HepG2 (cell line): Measurements from ENCODE around the gene TMEM98. TPM values are rescaled to one million over a fixed set of nuclear protein-coding genes. Genes with fewer than 3 reads are reported as not detected.

Experiments
- ATAC-seq: fragments of 200-7000 bp; cut with Tn5 transposase; 3 replicates; pipeline ENCODE4 v1.9.1; 2020; ENCODE audit warnings: mild to moderate bottlenecking, moderate library complexity
- BruUV-seq: library from RNA; stranded (reverse); fragments of 400-500 nt; replicated peaks from 2 replicates; lab custom pipeline; 2021; lab: Mats Ljungman, UMichigan
- CTCF ChIA-PET: fragments of 300-600 bp; formaldehyde crosslinking; extraction: SDS; loops from one replicate; lab custom pipeline; 2021; ENCODE audit warnings: low total read pairs, inconsistent platforms, low intra/inter-chr PET ratio; lab: Yijun Ruan, JAX
- POLR2A ChIA-PET: fragments of 350-600 bp; sonication (Branson Sonifier 250); formaldehyde crosslinking; loops from one replicate; lab custom pipeline; 2020; ENCODE audit warnings: antibody characterized with exemption, inconsistent platforms; lab: Yijun Ruan, JAX
- DNase-seq: peaks from one replicate; pipeline ENCODE4 v3.0.0-alpha.2; 2015; ENCODE audit warnings: low spot score
- FAIRE-seq: peaks from 3 replicates; lab custom pipeline; 2011; peaks lifted over from hg19 to GRCh38; lab: Jason Lieb, UNC
- H2AFZ ChIP-seq: one replicate; pipeline ENCODE4 v1.6.1; 2011; ENCODE audit warnings: low read length, inconsistent platforms
- H3K27ac ChIP-seq: fragments of 300-600 bp; 3 replicates; pipeline ENCODE4 v1.8.0; 2011; ENCODE audit warnings: mixed run types, mild to moderate bottlenecking, mixed read lengths, low read length, inconsistent platforms; ENCODE audit not compliant: insufficient read depth; ENCODE audit errors: extremely low read length
- H3K27me3 ChIP-seq, 2 experiments: fragments of 200-600 bp in 1 of 2; 2 replicates in 1 of 2; 3 replicates in 1 of 2; pipeline versions ENCODE4 v1.6.0 to v1.8.0; 2011; ENCODE audit warnings: low read length in 2 of 2, mild to moderate bottlenecking in 2 of 2, moderate library complexity in 2 of 2, inconsistent platforms in 1 of 2; ENCODE audit not compliant: insufficient read depth in 2 of 2, control insufficient read depth in 1 of 2
- H3K36me3 ChIP-seq, 2 experiments: fragments of 200-600 bp in 1 of 2; replicated peaks in 1 of 2; 2 replicates in 1 of 2; 3 replicates in 1 of 2; pipeline versions ENCODE4 v1.5.1 to v1.8.0; 2011; ENCODE audit warnings: low read length in 2 of 2, inconsistent platforms in 1 of 2; ENCODE audit not compliant: insufficient read depth in 2 of 2, control insufficient read depth in 1 of 2
- H3K4me1 ChIP-seq: 2 replicates; pipeline ENCODE4 v1.5.1; 2012; ENCODE audit warnings: low read length, inconsistent platforms; ENCODE audit not compliant: insufficient read depth
- H3K4me2 ChIP-seq: 2 replicates; pipeline ENCODE4 v1.6.0; 2011; ENCODE audit warnings: low read depth, low read length, inconsistent platforms
- H3K4me3 ChIP-seq, 3 experiments: fragments of 200-600 bp in 1 of 3; sonication (generic), shearing (Covaris generic) in 1 of 3; replicated peaks in 1 of 3; 2 replicates each; pipeline ENCODE4 v1.5.1; 2011 to 2016; ENCODE audit warnings: low read length in 3 of 3, inconsistent platforms in 2 of 3, low read depth in 2 of 3, mild to moderate bottlenecking in 2 of 3, control low read depth in 1 of 3, mixed read lengths in 1 of 3; ENCODE audit not compliant: insufficient read depth in 1 of 3
- H3K79me2 ChIP-seq: one replicate; pipeline ENCODE4 v1.6.1; 2011; ENCODE audit warnings: low read length, inconsistent platforms; ENCODE audit not compliant: insufficient read depth
- H3K9ac ChIP-seq: 2 replicates; pipeline ENCODE4 v1.6.0; 2011; ENCODE audit warnings: mild to moderate bottlenecking, low read depth, low read length, inconsistent platforms; ENCODE audit not compliant: insufficient read depth
- H3K9me3 ChIP-seq: 2 replicates; pipeline ENCODE4 v1.5.1; 2012; ENCODE audit warnings: mild to moderate bottlenecking, low read length
- H4K20me1 ChIP-seq: 2 replicates; pipeline ENCODE4 v1.6.0; 2011; ENCODE audit warnings: inconsistent platforms, mild to moderate bottlenecking, low read length, moderate library complexity; ENCODE audit not compliant: insufficient read depth
- POGK ChIP-seq: sonication (generic); formaldehyde crosslinking; conservative IDR thresholded peaks from 2 replicates; pipeline ENCODE4 v1.8.0; 2022; ENCODE audit warnings: mild to moderate bottlenecking, moderate library complexity, missing genetic modification reagents
- RELA ChIP-seq: sonication (generic); formaldehyde crosslinking; IDR thresholded peaks from 2 replicates; pipeline ENCODE4 v1.4.0; 2020; ENCODE audit warnings: missing genetic modification reagents
- ZBTB40 ChIP-seq, 2 experiments: fragments of 450-650 bp in 1 of 2; sonication (generic) in 1 of 2; formaldehyde crosslinking in 1 of 2; IDR thresholded peaks; 2 replicates each; pipeline versions ENCODE4 v1.6.1 to v1.8.0; 2016 to 2022; ENCODE audit warnings: antibody characterized with exemption in 1 of 2, mild to moderate bottlenecking in 1 of 2, missing genetic modification reagents in 1 of 2
- WGBS: methylation state at CpG from one replicate; pipeline ENCODE4 v1.1.6; 2017; ENCODE audit warnings: low lambda C conversion rate; 5-methylcytosine and 5-hydroxymethylcytosine counted together
- in situ Hi-C: cut with HindIII; loops from 2 replicates; pipeline ENCODE4 v1.10.0; 2017; ENCODE audit warnings: low pct_unique_long_range_greater_than_20kb; ENCODE audit not compliant: extremely low pct_ligation_motif_present
- intact Hi-C: fragments of 100-400 bp; cut with micrococcal nuclease; formaldehyde crosslinking; loops from one replicate; pipeline ENCODE4 v1.10.0; 2022; ENCODE audit not compliant: unreplicated experiment
- polyA plus RNA-seq, 8 experiments: library from polyadenylated mRNA; depleted of rRNA in 3 of 8; stranded (reverse) in 7 of 8; unstranded in 1 of 8; fragments of >200 nt; fragmentation: Illumina TruSeq in 4 of 8; extraction: Trizol in 4 of 8; gene quantifications; 2 replicates each; pipeline versions ENCODE4 v1.2.1 to v1.2.3, GENCODE V29; 2011 to 2016; ENCODE audit warnings: low read depth in 4 of 8, missing spikeins in 1 of 8, mixed read lengths in 1 of 8; ENCODE audit not compliant: insufficient read depth in 1 of 8
- total RNA-seq, 5 experiments: library from RNA; depleted of rRNA; stranded (reverse); fragments of >200 nt; fragmentation: Illumina TruSeq; extraction: Trizol; gene quantifications; 2 replicates each; pipeline ENCODE4 v1.2.3, GENCODE V29; 2016; ENCODE audit warnings: low read depth in 1 of 5

TMEM98 gene
- total and polyA plus RNA-seq, 2 of the 13 experiments (the other 11 are each of a cell fraction or from before 2014, with no cell fraction given), result 103 to 175 TPM

GRCh38 chr17:32896647-32897258, 31.2 kb upstream of the TMEM98 start:
- ChIA-PET POLR2A (no interaction called here), CTCF (no interaction called here)
- Histone ChIP-seq H3K4me1 (no peaks in the 10 kb centered on the region), H3K36me3 (no peaks in the 10 kb centered on the region), H3K79me2 (no peaks in the 10 kb centered on the region), H3K27ac (no peak overlapping the region), H3K4me3 (no peak overlapping the region), H3K9ac (no peak overlapping the region), H4K20me1 (no peaks in the 10 kb centered on the region), H3K9me3 (no peaks in the 10 kb centered on the region), H3K27me3 (peaks cover 0 to 11% of the 10 kb centered on the region in 2 experiments; a peak in 3 of 5 replicates), H2AFZ (no peak overlapping the region), H3K4me2 (no peak overlapping the region)
- 60% methylated on average over 2 of the region's 2 CpGs for WGBS
- no peak for TF ChIP-seq RELA (CRISPR knock-in tag)
- no peak for TF ChIP-seq POGK
- no peak for TF ChIP-seq ZBTB40 (IDR thresholded peaks at IDR 0.05)
- TF ChIP-seq ZBTB40 (CRISPR knock-in tag; IDR thresholded peaks at IDR 0.05), result no peak
- ATAC-seq (no peak), FAIRE-seq (no peak), DNase-seq (no peak)
- BruUV-seq, result no TSS peak
- in situ Hi-C loops (no loop called here), intact Hi-C loops (no loop called here)
